NCI-H2196 treated with DMSO at 0.1 percent for 48 hours (cell line): ENCODE data around the gene CACYBP.
A peak's percentile ranks its signal among the peaks of the same experiment; 100 is the strongest.

ENCODE experiments used
- DNase-seq: peaks from one replicate; lab custom pipeline; 2025; ENCODE audit not compliant: unreplicated experiment; lab: John Stamatoyannopoulos, UW

Gene CACYBP

DNA sequence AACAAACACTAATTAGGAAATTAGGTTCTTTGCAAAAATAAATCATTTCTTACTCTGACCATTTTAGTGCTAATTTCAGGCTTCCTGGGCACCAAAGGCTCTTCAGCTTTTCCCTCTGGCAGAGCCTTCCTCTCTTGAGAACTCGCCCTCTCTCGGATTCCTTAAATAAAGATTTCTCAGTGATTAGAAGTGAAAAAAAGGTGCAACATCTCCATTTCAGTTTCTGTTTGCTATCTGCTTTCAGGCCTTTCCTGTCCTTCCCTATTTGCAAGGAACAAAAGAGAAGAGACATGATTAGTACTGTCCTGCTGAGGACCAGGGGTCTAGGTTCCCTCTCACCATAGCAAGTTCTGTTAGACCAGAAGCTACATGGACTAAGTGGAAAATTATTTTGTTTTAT lies 27.8 kb upstream of the CACYBP start:
- DNase-seq: no peak

DNA sequence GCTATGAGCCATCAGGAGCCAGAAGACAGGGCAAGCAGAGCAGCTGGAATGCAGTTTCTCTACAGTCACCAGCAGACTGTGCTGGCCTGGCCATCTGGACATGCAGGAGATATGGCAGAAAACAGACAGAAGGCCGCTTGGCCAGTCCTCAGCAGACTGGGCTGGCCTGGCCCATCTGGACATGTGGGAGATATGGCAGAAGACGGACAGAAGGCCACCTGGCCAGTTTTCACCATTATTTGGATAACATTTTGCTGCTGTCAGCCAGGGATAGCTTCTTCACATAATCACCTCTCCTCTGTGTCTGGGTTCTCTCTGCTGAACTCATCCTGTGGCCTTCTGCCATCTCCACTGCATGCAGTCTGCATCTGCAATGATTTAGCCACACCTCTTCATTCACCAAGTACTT lies 25.0 kb upstream of the CACYBP start:
- no peak for DNase-seq

DNA sequence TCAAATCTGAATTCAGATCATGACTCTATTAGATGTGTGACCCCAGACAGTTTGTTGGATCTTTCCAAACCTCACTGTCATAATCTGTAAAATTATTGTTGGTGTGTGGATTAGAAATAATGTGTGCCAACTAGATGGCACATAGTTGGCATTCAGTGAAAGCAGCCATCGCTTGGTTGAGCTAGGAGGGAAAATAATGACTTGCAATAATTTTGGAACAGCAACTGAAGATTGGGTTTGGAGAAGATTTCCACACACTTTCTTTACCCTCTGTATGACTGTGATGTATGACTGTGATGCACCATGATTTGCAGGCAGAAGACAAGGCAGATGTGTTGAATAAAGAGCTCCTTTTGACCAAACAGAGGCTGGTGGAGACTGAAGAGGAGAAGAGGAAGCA lies 24.0 kb upstream of the CACYBP start:
- DNase-seq: no peak

DNA sequence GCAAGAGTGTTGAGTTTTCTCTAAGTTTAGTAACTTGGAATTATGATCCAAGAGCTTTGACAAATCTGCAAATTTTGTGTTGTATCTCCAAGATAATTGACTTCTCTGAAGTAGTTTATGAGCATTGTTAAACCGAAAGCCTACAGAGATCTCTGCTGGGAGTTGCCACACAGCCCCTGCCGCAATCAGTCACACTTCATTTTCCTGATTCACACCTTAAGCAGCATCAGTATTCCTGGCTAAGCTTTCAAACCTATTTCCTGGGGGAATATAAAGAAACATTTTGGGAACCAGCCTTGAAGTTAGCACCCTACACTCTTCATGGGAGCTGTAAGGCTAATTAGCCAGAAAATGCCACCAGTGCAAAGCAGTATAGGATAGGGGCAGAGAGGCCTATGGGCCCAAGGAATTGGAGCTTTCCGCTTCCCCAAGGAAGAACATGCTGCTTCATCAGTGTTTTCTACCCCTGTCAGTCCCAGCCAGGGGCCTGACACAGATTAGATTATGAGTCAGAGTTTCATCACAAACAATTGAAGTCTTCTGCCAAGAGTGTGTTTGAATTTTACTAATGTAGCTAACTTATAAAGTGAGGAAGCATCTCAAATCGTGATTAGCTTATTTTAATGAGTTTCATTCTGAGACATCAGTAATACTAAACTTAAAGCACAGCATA lies 23.2 kb upstream of the CACYBP start:
- DNase-seq: no peak

DNA sequence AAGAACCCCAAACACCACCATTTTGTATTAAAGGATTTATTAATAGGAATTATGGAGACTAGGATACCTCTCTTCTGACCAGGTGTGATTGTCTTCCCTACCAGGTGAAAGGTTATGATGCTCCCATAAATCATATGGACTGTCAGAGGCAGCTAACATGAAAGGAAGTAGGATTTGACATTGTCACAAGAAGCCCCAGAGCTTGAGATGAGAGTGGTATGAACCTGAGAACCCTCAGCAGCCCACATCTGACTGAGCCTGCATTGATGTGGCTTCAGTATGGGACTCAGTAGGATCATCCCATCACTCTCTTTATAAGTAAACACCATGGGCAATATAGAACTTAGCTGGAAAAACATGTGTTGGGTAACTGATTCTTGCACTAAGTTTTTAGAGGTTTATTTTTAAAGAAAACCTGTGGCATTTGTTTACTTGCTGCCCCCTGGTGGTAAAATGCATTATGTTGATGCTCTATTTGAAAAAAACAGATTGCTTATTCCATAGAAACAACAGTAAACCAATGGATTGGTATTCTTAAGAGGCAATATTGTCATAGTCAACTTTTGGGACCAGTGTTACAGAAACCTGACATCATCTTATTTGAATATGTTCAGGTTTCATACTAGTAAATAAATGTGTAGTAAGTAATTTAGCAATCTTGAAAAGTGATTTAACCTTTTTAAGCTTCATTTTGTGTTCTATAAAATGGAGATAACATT lies 16.6 kb upstream of the CACYBP start:
- no peak for DNase-seq

DNA sequence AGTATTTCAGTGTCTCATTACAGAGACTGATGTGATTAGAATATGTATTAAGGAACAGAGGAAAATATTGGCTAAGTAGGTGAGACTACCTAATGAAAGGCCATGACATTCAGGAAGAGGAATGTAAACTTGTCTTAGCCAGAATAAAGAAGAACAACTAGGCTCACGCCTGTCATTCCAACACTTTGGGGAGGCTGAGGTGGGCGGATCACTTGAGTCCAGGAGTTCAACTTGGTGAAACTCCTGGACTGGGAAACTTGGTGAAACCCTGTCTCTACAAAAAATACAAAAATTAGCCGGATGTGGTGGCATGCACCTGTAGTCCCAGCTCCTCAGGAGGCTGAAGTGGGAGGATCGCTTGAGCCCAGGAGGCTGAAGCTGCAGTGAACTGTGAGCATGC lies 14.8 kb upstream of the CACYBP start:
- DNase-seq: no peak

DNA sequence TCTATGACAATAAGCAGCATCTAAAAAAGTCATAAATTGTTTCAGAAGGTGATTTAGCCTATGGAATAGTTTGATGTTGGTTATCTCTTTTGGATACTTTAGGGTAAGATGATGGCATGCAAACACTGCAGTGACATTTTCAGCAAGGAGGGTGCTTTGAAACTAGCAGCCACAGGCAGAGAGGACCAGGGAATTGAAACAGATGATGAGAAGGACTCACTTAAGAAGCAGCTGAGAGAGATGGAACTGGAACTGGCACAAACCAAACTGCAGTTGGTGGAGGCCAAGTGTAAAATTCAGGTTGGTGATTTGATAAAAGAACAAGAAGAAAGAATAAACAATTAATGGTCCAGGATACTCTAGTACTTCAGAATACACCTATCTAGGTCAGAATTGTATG lies 11.2 kb upstream of the CACYBP start:
- DNase-seq: no peak

DNA sequence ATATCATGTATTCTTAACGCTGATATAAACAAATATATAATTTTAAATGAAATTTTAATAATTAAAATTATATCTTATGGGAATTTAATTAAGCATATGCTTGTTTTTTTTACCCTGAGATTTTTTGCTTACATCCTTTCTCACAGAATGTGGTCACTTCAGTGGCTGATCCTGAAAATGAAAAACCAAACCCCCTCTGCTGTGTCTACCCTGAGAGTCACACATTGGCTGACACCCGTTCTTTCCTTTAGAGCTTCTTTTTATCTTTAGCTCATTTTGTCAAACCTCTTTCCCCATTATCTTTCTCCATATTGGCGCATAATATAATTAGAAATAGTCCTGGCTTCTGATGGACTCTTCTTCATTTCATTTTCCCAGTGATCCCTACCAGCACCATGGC lies 10.8 kb upstream of the CACYBP start:
- no peak for DNase-seq

DNA sequence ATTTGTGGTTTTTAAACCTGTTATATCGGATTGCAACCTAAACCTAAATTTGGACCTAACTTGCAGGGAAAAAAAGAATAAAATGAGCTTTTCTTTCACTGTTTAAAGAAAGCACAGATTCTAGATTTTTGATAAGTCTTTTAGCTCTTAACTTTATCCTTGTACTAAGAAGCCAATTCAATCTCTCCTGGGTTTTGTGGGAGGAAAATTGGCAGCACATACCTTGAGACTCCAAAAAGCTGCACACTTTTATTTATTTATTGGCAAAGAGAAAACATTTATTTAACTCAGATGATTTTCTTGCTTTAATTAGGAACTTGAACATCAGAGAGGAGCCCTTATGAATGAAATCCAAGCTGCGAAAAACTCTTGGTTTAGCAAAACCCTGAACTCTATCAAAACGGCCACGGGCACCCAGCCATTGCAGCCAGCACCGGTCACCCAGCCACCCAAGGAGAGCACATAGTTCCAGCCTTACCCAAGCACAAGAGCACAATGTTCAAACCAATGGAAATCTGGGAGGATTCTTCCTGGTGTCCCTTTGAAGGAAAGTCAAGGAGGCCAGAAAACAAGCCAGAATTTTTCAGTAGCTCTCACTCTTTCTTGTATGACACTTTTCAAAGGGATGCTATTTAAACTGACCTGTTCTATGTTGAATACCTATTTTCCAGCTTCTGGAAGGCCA lies 10.1 kb upstream of the CACYBP start:
- no peak for DNase-seq

DNA sequence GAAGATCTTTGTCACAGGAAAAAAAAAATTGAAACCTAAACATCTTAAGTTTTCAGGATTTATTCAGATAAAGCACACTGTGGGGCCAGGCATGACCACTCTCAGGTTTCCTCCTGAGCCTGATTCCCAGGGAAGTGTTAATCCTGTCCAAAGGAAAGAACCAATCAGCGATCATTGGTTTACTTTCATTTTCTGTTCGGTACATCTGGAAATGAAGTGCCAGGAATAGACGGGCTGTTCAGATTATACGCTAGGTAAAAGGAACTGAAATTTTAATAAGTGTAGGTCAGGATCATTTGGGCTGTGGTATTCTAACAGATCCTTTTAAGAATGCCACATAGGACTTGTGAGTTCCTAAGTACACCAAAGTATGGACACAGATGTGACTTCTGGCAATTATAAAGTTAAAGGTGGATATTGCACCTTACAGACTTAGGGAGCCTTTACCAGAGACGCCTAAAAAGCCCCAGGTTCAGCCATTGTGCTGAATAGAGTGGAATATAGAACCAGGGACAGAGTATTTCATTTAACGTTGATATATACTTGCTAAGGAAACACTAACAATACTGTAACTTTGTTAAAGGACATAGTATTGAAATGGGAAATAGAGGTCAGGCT lies 9.3 kb upstream of the CACYBP start:
- peak; percentile 72 for DNase-seq

DNA sequence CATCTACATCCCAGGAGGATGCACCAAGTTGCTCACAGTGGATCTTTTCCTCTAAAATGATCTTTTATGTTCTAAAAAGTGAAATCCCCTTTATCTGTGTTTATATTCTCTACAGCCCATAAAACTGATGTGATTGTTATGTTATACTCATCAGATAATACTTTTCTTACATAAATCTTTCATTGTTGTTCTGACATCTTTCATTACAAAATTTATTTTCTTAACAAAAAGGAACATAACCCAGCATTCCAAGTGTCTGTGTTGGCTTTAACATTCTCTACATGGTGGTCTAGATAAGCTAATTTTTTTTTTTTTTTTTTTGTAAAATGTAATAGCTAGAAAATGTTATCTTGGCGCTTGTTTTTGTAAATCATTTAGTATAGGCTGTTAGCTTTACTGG lies 8.3 kb upstream of the CACYBP start:
- no peak for DNase-seq

DNA sequence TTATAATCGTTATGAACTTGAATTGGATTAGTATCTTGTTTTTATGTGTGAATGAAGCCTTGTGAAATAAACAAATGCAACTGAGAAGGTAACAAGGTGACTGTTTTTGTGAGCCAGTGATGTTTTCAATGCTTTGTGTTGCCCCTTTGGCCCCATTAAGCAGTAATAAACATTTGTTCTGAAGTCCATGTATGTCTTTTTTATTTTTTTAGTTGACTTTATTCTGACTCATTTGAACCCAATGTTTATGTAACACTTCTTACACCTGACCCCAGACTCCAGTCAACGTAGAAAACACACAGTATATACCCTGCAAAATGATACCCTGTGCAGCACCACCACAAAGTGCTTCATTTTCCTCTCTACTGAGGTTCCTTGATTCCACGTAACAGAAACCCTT lies 4.6 kb upstream of the CACYBP start:
- DNase-seq: no peak

DNA sequence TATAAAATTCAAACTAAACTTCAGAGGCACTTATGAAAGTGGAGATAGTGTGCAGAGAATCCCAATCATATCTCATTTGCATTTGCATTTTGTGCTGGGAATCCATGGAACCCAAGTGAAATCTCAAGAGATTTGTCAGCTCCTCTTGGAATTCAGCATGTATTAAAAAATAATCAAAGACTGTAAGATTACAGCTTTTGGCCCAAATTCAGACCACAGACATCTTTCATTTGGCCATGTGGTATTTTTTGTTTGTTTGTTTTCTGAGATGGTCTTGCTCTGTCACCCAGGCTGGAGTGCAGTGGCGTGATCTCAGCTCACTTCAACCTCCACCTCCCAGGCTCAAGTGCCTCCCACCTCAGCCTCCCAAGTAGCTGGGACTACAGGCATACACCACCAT lies 3.8 kb upstream of the CACYBP start:
- DNase-seq: no peak

DNA sequence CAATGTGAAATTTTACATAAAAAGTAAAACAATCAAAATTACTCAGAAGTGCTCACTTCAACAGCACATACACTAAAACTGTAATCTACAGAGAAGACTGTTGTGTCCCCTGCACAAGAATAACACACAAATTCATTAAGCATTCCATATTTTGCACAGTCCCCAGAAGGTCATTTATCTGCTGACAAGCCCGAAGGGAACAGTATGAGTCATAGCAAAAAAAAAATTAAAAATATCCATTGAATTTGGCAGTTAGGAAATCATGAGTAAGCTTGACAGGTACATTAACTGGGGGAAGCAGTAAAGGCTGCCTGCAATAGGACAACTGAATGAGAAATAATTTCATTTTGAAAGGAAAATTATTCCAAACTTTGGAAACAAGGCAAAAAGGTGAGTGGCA lies 3.3 kb upstream of the CACYBP start:
- no peak for DNase-seq

DNA sequence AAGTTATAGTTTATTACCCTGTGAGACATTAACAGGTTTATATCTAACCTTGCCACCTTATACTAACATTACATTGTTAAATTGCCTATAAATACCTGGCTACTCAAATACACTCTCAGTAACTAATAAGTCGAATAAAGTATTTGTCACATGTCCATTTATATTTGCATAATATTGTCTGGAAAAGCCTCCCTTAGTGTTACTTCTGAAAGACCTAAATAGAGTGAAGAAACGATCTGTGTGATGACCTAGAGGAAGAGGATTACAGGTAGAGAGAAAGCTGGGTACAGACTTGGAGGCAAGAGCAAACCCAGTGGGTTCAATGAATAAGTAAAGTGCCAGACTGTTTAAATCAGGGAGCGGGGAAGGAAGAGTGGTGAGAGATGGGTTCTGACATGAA lies 2.7 kb upstream of the CACYBP start:
- no peak for DNase-seq

DNA sequence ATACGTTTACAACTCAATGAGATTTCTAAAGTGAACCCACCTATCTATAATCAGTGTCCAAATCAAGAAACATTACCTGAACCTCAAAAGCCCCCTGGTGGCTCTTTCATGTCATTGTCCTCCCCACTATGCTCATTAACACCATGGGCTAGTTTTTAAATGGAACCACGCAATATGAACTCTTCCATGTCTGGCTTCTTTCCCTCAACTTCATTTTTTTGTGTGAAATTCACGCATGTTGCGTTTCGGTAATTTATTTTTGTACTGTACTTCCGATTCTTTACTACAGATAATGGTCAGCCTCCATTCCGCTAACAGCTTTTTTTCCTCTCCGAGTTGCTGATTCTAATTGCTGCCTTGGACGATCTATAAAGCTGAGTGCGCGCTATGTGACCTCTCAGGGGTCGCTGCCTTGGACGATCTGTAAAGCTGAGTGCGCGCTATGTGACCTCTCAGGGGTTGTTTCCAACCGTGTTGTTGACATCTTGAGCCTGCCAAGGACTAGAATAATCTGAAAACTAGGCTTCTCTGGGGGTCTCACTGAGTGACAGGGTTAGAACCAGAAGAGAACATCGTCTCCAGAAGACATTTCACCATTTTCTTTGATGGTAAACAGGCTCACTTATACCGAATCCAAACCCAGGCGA lies 1.1 kb upstream of the CACYBP start:
- peak; percentile 61 for DNase-seq

DNA sequence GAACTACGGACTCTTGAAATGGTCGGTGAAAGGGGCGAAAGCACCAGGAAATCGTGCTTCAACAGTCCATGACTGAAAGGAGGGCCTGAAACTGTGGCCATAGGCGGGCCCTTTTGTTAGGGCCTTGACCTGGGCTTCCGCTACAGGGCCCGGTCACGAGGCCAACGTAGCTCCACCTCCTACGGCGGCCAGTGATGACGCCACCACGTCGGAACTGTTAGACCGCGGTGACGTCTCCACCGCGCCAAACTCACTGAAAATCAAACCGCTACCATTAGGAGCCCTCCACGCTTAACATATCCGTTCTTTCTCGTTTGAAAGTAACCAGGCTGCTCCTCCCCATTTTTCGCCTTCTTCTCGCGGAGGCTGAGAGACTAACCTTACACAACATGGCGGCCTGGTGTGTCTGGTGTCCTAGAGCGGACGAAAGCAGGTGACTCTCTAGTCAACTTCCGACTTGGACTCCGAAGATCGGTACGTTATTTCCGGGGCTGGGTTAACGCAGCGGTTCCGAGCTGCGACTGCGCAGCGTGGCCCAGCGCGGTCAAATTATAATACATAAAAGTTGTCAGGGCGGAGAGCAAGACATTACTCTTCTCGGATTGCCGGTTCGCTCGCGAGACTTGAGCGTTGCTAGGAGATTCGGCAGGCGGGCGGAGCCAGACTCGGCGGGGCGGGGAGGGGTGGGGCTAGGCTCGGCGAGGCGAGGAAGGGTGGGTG lies 371 bp upstream of the CACYBP start:
- DNase-seq: peak; percentile 99

DNA sequence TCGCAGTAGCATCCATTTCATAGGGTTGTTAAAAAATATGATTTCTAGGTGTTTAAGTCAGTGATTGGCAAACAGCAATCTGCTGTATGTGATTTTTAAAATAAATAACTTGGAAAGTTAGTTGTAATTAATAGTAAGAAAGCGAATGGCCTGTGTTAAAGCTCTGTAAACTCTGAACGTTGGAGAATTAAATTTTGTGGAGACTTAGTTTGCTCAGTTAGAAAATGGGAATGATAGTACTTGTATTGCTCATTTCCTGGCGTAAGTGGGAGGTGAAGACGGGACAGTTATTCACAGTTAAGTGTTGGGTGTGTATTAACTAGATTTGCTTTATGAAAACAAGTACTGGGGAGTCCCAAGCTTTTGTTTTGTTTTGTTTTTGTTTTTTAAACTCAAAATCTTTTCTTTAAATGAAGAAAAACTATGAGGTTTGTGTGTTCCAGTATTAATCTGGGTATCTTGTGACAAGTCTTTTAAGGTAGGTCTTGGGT lies 995 bp downstream of the CACYBP start:
- no peak for DNase-seq

DNA sequence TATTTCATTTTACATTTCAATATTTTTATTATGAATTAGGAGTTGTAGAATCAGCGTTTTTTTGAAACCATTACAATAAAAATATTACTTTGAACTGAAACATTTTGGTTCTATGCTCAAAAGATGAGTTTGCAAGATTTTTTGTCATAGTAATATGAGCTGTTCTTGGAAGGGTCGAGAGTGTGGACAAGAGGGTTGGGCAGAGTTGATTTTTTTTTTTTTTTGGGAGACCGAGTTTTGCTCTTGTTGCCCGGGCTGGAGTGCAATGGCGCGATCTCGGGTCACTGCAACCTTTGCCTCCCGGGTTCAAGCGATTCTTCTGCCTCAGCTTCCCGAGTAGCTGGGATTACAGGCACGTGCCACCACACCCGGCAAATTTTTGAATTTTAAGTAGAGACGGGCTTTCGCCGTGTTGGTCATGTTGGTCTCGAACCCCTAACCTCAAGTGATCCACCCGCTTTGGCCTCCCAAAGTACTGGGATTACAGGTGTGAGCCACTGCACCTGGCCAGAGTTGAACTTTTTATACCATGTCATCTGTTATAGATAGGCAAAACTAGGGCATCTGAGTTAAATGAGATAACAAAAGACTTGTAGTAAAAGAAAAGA lies 3.3 kb downstream of the CACYBP start:
- no peak for DNase-seq

DNA sequence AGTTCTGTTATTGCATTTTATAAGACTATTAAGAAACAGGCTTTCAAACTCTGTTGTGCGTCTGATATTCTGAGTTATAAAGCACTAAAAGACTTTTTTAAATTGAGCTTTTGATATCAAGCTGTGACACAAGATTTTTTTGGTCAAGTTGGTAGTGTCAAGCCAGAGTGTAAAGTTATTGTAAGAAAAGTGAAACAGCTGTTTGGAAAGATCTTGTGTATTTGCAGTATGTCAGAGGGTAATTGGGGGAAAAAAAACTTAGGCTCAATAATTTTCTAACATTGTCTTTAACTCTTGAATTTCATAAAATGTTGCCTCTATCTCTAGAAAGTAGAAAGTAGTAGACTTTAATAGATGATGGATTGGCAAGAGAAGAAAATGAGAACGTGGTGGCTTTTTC lies 3.8 kb downstream of the CACYBP start:
- no peak for DNase-seq
